Stimulated activated naive B cell treated with anti-CD40 and anti-IgM and Interleukin-4, amounts not matched to agents 10 μg/mL and 1 μg/mL and 100 μg/mL, for 72 hours (primary cell): ENCODE measurements around the gene PLD1.

Experiments used
- ATAC-seq, 2 donors: fragments of 150-1000 bp; cut with Tn5 transposase; replicated peaks; 2 replicates each; pipeline ENCODE4 v1.10.0; 2021; ENCODE audit warnings: moderate library complexity in 1 of 2
- DNase-seq: peaks from one replicate; pipeline ENCODE4 v3.0.0; 2021
- H3K27ac Mint-ChIP-seq: one replicate; pipeline ENCODE4 v1.8.0; 2022; ENCODE audit warnings: mild to moderate bottlenecking, mixed read lengths
- H3K27me3 Mint-ChIP-seq, 2 donors: one replicate each; pipeline ENCODE4 v1.8.0; 2022; ENCODE audit warnings: mixed read lengths in 2 of 2
- H3K36me3 Mint-ChIP-seq, 2 donors: one replicate each; pipeline ENCODE4 v1.8.0; 2022; ENCODE audit warnings: mixed read lengths in 2 of 2, mild to moderate bottlenecking in 1 of 2
- H3K4me1 Mint-ChIP-seq, 2 donors: one replicate each; pipeline ENCODE4 v1.8.0; 2022; ENCODE audit warnings: mixed read lengths in 2 of 2, mild to moderate bottlenecking in 1 of 2
- H3K4me3 Mint-ChIP-seq, 2 donors: one replicate each; pipeline ENCODE4 v1.8.0; 2022; ENCODE audit warnings: mild to moderate bottlenecking in 2 of 2, mixed read lengths in 2 of 2, moderate library complexity in 1 of 2
- H3K9me3 Mint-ChIP-seq, 2 donors: one replicate each; pipeline ENCODE4 v1.8.0; 2022; ENCODE audit warnings: mixed read lengths in 2 of 2, mild to moderate bottlenecking in 1 of 2

The PLD1 gene

DNA sequence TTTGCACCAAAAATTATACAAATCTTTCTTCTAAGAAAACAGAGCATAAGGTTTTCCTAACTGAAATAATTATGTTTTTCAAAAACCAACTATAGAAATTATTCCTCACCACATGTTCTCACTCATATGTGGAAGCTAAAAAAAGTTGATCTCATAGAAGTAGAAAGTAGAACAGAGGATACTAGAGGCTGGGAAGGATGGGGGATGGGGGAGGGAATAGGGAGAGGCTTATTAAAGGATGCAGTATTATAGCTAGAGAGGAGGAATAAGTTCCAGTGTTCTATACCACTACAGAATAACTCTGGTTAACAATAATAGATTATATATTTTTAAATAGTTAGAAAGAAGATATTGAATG, 20.2 kb upstream of the PLD1 start:
- Mint-ChIP-seq H3K27ac (no peak overlapping the region), H3K4me1 (no peaks in the 10 kb centered on the region), H3K27me3 (peaks cover 10 to 12% of the 10 kb centered on the region in 2 donors), H3K9me3 (no peaks in the 10 kb centered on the region), H3K4me3 (no peak overlapping the region), H3K36me3 (no peaks in the 10 kb centered on the region)
- DNase-seq (no peak), ATAC-seq (no peak)

DNA sequence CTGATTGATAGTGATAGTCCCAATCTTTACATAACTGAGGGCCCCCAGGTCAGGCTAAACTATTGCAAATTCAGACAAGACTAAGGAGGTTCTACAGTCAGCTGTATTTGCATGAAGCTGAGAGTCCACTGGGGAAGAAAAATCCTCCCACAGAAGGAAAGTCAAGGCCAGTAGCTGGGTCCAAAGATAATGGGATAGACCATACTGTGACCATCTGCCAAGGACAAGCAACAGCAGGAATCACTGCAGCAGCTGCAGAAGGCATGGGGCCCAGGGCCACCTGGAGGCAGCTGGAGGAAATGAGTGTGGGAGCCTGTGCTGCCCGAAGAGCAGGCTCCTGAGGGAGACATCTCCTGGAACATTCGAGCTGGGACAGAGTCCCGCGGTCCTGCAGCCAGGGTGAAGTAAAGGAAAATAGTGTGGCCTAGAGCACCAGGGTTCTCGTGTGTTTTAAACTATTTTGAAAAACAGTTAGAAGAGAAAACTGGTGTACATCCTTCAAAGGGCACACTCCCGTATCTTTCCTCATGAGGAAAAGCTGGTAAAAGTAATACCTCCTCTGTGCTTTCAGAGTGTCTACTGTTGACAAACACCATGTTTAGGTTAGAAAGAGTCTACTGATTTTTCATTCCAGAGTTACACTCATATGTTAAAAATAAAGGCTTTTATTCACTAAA, 19.7 kb upstream of the PLD1 start:
- Mint-ChIP-seq H3K4me1 (no peaks in the 10 kb centered on the region), H3K9me3 (no peaks in the 10 kb centered on the region), H3K27me3 (peaks cover 10 to 15% of the 10 kb centered on the region in 2 donors), H3K4me3 (no peak overlapping the region), H3K36me3 (no peaks in the 10 kb centered on the region), H3K27ac (no peak overlapping the region)
- DNase-seq, result no peak
- peak in 1 of 2 donors; percentile 38 for ATAC-seq

DNA sequence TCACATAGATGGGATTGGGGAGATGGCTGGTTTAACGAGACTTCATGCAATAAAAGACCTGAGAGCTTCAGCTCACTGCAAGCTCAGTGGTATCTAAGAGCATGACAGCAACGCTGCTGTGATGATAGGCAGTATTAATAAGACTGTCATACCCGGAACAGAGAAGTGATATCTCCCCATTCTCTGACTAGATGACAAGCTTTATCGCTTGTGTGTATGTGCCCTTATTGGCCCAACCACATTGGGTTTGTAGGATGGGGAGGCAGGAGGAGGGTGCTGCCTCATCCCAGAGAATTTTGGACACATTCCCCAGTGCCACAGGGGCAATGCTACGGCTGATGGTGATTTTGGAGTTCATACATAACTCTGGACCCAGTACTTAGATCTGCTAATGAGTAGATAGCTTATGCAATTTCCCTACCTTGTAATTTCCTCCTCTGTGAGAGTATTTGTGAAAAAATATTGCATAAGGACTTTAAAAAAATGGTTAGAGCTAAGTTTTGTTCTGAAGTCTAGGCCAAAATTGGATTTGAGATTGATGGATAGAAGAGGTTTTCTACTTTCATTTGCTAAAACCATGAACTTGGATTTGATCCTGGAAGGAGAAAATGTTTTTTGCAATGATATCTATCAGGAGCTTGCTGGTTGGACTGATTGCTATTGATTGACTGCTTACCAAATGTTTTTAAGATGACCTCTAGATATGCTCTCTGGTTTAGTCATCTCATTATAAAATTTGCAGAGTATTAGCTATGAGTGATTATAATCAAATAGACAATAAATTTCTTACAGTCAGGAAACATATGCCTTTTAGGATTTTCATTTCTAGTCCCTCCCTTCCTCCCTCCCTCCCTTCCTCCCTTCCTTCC, 18.9 kb upstream of the PLD1 start:
- ATAC-seq, result no peak
- no peaks in the 10 kb centered on the region for H3K9me3 Mint-ChIP-seq
- no peaks in the 10 kb centered on the region for H3K36me3 Mint-ChIP-seq
- DNase-seq, result no peak
- no peaks in the 10 kb centered on the region for H3K4me1 Mint-ChIP-seq
- peaks cover 10 to 16% of the 10 kb centered on the region in 2 donors for H3K27me3 Mint-ChIP-seq
- H3K27ac Mint-ChIP-seq, result no peak overlapping the region
- H3K4me3 Mint-ChIP-seq, result no peak overlapping the region

DNA sequence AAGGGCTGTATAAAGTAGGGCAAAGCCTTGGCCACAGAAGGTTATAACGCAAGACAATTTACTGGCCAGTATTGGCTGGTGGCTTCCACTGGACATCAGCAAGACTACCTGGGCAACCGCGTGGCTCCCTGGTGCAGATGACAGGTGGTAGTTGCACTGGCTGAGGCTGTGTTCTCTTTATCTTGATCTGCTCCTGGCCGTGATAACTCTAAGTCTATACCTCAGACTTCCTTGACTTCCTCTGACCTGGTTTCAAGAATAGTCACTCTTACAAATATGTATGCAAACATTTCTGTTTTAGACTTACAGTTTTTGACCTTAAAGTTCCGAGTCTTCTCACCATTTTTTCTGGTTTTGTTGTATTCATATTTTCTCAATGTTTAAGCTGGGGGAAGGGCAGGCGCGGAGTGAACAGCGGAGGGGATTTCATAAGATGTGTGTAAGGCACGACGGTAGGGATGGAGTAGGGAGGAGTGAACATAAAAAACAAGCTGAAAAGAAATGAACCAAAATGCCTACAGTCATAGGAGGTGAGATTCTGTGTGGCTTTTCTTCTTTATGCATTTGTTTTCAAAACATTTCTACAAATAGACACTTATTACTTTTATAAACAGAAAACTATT, 17.7 kb upstream of the PLD1 start:
- Mint-ChIP-seq H3K36me3 (no peaks in the 10 kb centered on the region), H3K27ac (no peak overlapping the region)

DNA sequence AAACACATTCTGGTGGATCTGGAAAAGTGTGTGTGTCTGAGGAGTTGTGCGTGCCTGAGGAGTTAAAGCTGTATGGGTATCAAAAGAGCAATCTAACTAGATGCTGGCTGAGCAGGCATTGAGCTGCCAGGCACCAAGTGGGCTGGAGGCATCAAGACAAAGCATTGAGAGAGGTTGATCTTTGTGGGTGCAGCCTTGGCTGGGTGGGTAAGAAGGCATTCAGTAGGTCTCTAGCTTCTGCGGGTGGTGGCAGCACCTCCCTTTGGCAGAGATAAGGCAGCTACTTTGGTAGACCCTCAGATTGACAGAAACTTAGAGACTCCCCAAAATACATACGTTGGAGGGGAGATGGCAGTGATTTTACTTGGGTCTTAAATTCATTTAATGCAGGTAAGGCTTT, 17.1 kb upstream of the PLD1 start:
- Mint-ChIP-seq H3K4me1 (no peaks in the 10 kb centered on the region), H3K9me3 (no peaks in the 10 kb centered on the region), H3K27me3 (peaks cover 10 to 16% of the 10 kb centered on the region in 2 donors), H3K36me3 (no peaks in the 10 kb centered on the region), H3K27ac (no peak overlapping the region), H3K4me3 (no peak overlapping the region)
- DNase-seq (no peak), ATAC-seq (no peak)

More for the DNA sequence above, 17.7 kb upstream of the PLD1 start:
- H3K27me3 Mint-ChIP-seq, result peaks cover 10 to 16% of the 10 kb centered on the region in 2 donors
- H3K4me1 Mint-ChIP-seq, result no peaks in the 10 kb centered on the region
- DNase-seq, result no peak
- H3K9me3 Mint-ChIP-seq, result no peaks in the 10 kb centered on the region
- H3K4me3 Mint-ChIP-seq, result no peak overlapping the region
- ATAC-seq, result no peak

DNA sequence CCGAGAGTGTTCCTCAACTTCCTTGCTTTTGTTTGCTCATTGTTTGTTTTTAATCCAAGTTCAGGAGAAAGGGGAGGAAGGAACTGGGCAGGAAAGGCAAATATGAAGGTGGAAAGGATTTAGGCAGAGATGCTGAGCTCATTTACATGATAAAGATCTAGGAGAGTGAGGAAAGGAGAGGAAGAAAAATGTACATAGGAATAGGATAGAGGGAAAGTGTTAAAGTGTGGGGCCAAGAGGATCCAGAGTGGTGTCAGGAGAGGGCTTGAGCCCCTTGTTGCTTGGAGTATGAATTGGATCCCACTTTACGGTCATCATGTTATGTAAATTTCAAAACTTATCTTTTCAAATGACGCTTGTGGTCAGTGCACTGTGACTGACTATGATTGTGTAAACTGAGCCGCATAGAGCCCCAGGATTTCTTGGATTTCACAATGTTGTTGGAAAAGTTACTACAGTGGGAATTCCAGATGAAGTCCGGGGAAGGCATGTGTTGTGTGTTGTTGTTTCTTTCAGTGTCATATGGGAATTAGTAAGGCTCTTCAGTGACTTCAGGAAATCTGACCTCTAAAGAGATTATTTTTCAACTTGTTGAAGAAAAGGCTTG, 15.0 kb upstream of the PLD1 start:
- H3K36me3 Mint-ChIP-seq, result no peaks in the 10 kb centered on the region
- H3K4me1 Mint-ChIP-seq, result no peaks in the 10 kb centered on the region
- H3K27ac Mint-ChIP-seq, result no peak overlapping the region
- no peaks in the 10 kb centered on the region for H3K9me3 Mint-ChIP-seq
- DNase-seq (no peak), ATAC-seq (no peak)
- no peak overlapping the region for H3K4me3 Mint-ChIP-seq
- peaks cover 5 to 16% of the 10 kb centered on the region in 2 donors for H3K27me3 Mint-ChIP-seq

DNA sequence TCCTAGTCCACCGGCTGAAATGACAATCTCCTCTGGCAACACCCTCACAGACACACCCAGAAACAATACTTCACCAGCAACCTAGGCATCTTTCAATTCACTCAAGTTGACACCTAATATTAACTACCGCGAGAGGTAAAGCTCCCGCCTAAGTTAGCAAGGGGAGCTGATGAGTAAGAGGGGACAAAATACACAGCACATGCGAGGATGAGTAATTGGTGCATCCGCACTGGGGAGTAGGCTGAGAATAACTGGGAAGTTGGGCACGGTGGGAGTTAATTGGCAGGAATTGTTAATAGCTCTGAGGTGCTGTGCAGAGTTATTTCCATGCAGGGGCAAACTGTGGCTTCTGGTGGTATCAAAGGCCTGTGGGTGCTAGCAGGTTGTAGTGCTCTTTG, 14.5 kb upstream of the PLD1 start:
- Mint-ChIP-seq H3K27me3 (peaks cover 5 to 16% of the 10 kb centered on the region in 2 donors), H3K4me1 (no peaks in the 10 kb centered on the region), H3K4me3 (no peak overlapping the region), H3K9me3 (no peaks in the 10 kb centered on the region), H3K36me3 (no peaks in the 10 kb centered on the region), H3K27ac (no peak overlapping the region)
- DNase-seq (no peak), ATAC-seq (no peak)

DNA sequence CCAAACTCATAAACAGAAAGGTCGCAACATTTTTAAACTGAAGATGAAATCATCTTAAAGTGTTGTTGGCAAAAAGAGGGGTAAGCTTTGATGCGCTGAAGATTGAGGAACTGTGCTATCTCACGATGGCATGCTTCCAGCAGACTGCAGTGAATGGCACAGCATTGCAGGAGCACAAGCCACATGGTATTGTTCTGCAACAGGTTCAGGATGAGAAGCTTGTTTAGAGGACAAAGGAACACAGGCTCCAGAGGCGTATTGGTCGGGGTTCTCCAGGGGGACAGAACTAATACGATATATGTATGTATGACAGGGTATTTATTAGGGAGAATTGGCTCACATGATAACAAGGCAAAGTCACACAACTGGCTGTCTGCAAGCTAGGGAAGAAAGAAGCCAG, 13.8 kb upstream of the PLD1 start:
- H3K4me3 Mint-ChIP-seq, result no peak overlapping the region
- H3K27ac Mint-ChIP-seq, result no peak overlapping the region
- H3K4me1 Mint-ChIP-seq, result no peaks in the 10 kb centered on the region
- no peaks in the 10 kb centered on the region for H3K9me3 Mint-ChIP-seq
- no peak for ATAC-seq
- H3K27me3 Mint-ChIP-seq, result peaks cover 5 to 16% of the 10 kb centered on the region in 2 donors
- no peak for DNase-seq
- H3K36me3 Mint-ChIP-seq, result no peaks in the 10 kb centered on the region

DNA sequence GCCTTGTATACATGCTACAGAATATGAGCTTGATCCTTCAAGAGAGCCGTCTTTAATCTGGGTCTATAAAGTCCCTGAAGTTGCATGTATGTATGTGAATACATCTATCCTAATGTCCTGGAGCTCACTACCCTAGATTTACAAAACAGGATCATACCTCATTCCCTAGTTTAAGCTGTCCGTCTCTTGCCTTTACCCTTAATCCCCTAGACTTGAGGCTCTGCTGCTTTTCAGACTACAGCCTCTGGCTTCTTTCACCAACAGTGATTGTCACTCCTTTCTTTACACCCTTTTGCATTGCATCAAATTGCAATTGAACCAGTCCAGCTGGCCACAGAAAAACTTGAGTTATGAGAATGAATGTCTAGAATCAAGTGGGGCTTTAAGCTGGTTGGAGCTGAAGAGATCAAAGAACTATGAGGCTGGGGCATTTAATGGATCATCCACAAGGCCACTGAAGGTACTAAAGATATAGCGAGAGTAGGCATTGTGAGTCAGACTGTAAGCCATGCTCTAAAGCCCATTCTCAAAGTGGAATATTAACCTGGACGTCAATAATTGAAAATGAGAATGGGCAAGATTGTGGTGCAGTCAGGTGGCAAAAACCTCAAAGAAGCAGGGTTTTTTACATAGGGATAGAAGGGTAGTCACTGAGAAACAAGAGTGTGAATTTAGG, 12.3 kb upstream of the PLD1 start:
- H3K27me3 Mint-ChIP-seq, result peaks cover 5 to 12% of the 10 kb centered on the region in 2 donors
- no peak overlapping the region for H3K27ac Mint-ChIP-seq
- no peaks in the 10 kb centered on the region for H3K4me1 Mint-ChIP-seq
- no peak overlapping the region for H3K4me3 Mint-ChIP-seq
- H3K36me3 Mint-ChIP-seq, result no peaks in the 10 kb centered on the region
- no peaks in the 10 kb centered on the region for H3K9me3 Mint-ChIP-seq
- DNase-seq (no peak), ATAC-seq (no peak)

DNA sequence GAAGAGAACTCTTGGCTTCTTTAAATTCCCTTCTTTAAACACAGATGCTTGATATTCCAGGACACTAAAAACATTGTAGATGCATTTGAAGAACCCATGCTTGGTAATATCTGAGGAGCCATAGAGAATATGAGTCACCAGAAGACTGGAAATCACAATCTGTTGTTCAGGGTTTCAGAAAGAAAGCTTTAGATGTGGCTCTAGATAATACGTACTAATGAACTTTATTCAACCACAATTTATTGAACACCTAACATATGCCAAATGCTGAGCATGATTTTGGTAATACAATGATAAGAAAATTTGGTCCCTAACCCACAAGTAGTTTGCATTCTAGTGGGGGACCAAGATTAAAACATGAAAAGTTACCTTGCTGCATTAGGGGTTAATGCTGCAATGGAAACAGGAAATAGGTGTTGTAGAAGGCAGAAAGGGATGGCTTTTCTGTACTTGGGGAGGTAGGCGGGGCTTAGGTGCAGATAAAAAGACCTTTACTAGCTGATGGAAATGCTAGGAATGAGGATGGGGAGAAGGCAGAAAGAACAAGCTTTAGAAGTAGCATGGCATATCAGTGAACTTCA, 11.6 kb upstream of the PLD1 start:
- no peaks in the 10 kb centered on the region for H3K4me1 Mint-ChIP-seq
- no peak overlapping the region for H3K4me3 Mint-ChIP-seq
- H3K27ac Mint-ChIP-seq, result no peak overlapping the region
- H3K27me3 Mint-ChIP-seq, result peaks cover 5 to 8% of the 10 kb centered on the region in 2 donors
- ATAC-seq, result no peak
- no peaks in the 10 kb centered on the region for H3K36me3 Mint-ChIP-seq
- no peaks in the 10 kb centered on the region for H3K9me3 Mint-ChIP-seq
- DNase-seq, result no peak

DNA sequence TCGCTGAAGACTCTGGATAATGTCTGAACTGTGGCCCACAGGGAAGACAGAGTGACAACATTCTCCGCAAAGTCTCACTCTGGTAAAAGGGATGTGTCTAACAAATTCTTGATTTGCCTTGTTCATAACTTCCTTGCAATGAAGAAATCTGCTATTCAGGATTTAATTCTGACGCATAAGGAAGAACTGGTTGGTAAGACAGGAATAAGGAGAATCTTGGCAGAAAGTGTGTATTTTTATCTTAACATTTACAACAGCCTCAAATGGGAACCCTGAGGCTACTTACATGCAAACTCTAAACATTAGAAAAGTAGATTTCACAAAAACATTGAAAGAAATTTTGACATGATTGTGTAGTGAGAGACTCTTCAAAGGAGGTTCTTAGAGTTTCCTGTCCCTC, 10.8 kb upstream of the PLD1 start:
- Mint-ChIP-seq H3K27me3 (peaks cover 0 to 4% of the 10 kb centered on the region in 2 donors), H3K9me3 (no peaks in the 10 kb centered on the region)

DNA sequence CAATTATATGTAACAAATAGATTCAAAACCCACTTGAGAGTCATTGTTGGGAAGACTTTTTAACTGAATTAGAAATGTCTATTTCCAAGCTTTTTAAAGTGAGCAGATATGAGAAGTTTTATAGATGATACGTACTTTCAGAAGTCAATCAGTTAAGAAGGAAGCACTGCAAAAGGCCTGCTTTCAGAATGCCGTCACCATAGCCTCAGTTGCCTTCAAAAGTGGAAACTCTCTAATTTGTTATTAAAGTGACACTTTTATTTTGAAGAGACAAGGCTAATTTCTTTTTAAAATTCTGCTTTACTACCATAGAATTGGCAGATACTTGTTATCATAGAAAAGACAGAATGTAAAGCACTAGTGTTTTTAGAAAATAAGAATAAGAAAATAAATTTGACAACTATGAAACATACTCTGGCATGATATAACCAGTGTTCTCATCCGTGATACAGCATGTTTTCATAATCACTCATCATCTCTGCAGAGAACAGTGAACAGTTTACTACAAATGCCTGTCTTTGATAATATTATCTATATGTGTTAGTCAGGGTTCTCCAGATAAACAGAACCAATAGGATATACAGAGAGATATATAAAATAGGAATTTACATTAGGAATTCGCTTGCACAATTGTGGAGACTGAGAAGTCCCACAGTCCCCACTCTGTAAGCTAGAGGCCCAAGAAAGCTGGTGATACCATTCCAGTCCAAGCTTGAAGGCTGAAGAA, 7.0 kb upstream of the PLD1 start:
- DNase-seq (no peak), ATAC-seq (no peak)
- Mint-ChIP-seq H3K9me3 (no peaks in the 10 kb centered on the region), H3K4me1 (peaks cover 6 to 8% of the 10 kb centered on the region in 2 donors), H3K27me3 (peaks cover 6 to 8% of the 10 kb centered on the region in 2 donors), H3K36me3 (no peaks in the 10 kb centered on the region), H3K4me3 (no peak overlapping the region), H3K27ac (no peak overlapping the region)

More for the DNA sequence above, 10.8 kb upstream of the PLD1 start:
- no peak for ATAC-seq
- Mint-ChIP-seq H3K4me1 (no peaks in the 10 kb centered on the region), H3K27ac (no peak overlapping the region), H3K4me3 (no peak overlapping the region), H3K36me3 (no peaks in the 10 kb centered on the region)
- DNase-seq, result no peak

DNA sequence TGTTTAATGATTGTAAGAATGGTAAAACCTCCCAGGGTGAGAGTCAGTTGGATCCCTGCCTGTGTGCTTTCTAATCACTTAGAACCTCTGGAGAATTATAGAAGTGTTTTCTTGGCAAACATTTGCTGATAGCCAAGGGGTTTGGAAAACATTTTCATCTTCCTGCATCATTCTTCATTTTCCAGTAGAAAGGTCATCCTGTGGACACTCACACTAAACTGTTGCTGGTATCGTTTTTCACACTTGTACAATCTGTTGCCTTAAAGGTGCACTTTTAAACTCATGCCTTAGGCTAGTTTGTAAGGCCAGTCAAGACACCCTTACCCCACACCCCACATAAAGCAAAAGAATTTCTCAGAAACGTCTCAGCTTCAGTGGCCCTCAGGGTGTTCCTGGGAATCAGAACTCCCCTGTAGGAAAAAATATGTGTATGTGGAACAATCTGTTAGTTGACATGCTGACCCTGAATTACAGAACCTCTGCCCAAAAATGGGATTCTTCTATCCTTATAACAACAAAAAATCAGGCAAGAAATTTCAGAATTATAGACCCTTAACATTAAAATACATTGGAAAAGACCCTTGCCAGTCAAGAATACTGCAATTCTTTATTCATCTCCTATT, 5.8 kb upstream of the PLD1 start:
- H3K27me3 Mint-ChIP-seq, result peaks cover 16 to 18% of the 10 kb centered on the region in 2 donors
- DNase-seq, result no peak
- H3K27ac Mint-ChIP-seq, result no peak overlapping the region
- peaks cover 6 to 8% of the 10 kb centered on the region in 2 donors for H3K4me1 Mint-ChIP-seq
- ATAC-seq, result no peak
- H3K36me3 Mint-ChIP-seq, result no peaks in the 10 kb centered on the region
- no peaks in the 10 kb centered on the region for H3K9me3 Mint-ChIP-seq
- H3K4me3 Mint-ChIP-seq, result no peak overlapping the region
